ENCODE data around the gene ZNF410. TPM values are rescaled to one million over a fixed set of nuclear protein-coding genes. Genes with fewer than 3 reads are reported as not detected.

The ZNF410 gene
- total and polyA plus RNA-seq, 2 of the 8 experiments (the other 6 are each of a cell fraction or from before 2014, with no cell fraction given), result 11.2 to 18.9 TPM

- TF ChIP-seq SIN3A (conservative IDR thresholded peaks at IDR 0.05 in 1 of 2, IDR thresholded peaks at IDR 0.05 in 1 of 2; ENCODE audit: low read depth in 1 of 2, low read length in 2 of 2) (no peak), TAF1 (IDR thresholded peaks at IDR 0.05; ENCODE audit: low read depth, low read length) (no peak), RNF2 (IDR thresholded peaks at IDR 0.05; ENCODE audit: borderline replicate concordance, low read depth, low read length, missing control alignments, poor library complexity, severe bottlenecking) (no peak), ZNF274 (IDR thresholded peaks at IDR 0.05; ENCODE audit: borderline replicate concordance, extremely low read depth, low read length) (no peak), HDAC6 (IDR thresholded peaks at IDR 0.05; ENCODE audit: low read depth, low read length) (no peak), GTF2F1 (IDR thresholded peaks at IDR 0.05; ENCODE audit: borderline replicate concordance, low read depth, low read length) (no peak), SUZ12 (IDR thresholded peaks at IDR 0.05; ENCODE audit: low read length) (no peak)
Measured at GRCh38 chr14:73842201-73842600, 44.5 kb upstream of the ZNF410 start (continued).

Measured in H1 (cell line).